NCI-H345 treated with DMSO at 0.1 percent for 48 hours (cell line): ENCODE measurements around the gene ALKBH7.
A peak's percentile ranks its signal among the peaks of the same experiment; 100 is the strongest.

Experiments used
- DNase-seq: peaks from one replicate; lab custom pipeline; 2025; ENCODE audit not compliant: unreplicated experiment; lab: John Stamatoyannopoulos, UW

Gene ALKBH7

DNA sequence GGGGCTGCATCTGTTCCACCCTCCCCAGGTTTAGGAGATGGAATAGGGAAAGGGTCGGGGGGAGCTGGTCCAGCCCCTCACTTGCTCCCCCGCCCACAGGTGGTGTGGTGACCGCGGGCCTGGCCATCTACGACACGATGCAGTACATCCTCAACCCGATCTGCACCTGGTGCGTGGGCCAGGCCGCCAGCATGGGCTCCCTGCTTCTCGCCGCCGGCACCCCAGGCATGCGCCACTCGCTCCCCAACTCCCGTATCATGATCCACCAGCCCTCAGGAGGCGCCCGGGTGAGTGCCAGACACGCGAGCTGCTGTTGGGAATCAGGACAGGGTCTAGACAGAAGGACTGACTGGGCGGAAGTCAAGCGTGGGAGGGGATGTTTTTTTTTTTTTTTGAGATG lies 8.2 kb upstream of the ALKBH7 start:
- DNase-seq: no peak

DNA sequence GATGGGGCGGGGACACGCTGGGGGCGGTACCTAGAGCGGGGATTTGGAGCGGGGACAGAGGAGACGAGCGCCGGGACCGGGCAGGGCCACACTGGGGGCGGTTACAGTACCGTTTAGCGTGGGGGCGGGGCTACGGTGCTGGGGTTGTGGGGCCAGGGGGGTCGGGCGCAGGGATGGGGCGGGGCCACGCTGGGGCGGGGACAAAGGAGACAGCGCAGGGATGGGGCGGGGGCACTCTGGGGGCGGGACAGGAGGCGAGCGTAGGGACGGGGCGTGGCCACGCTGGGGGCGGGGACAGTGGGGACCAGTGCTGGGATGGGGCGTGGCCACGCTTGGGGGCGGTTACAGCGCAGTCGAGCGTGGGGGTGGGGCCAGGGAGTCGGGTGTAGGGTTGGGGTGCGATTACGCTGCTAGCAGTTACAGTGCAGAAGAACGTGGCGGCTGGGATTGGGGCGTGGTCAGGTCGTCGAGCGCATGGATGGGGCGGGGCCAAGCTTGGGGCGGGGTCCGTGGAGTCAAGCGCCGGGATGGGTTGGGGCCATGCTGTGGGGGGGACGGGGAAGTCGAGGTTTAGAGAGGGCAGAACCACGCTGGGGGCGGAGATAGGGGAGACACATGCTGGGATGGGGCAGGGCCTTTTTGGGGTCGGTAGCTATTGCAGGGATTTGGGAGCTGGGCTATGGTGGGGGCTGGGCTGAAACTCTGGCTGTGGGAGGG lies 660 bp downstream of the ALKBH7 start:
- DNase-seq: peak; percentile 88

DNA sequence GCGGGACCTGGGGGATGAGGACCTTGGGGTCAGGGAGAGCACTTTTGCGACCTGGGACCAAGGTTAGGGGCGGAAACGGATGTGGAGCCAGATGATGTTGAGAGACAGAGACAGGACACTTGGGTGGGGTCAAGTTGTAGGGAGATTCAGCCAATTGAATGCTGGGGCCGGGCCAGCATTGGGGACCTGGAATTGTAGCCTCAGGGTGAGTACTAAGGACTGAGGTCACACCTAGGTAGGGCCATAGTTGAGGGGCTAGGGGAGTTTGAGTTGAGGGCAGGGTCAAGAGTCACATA lies 1.2 kb downstream of the ALKBH7 start:
- DNase-seq: no peak

DNA sequence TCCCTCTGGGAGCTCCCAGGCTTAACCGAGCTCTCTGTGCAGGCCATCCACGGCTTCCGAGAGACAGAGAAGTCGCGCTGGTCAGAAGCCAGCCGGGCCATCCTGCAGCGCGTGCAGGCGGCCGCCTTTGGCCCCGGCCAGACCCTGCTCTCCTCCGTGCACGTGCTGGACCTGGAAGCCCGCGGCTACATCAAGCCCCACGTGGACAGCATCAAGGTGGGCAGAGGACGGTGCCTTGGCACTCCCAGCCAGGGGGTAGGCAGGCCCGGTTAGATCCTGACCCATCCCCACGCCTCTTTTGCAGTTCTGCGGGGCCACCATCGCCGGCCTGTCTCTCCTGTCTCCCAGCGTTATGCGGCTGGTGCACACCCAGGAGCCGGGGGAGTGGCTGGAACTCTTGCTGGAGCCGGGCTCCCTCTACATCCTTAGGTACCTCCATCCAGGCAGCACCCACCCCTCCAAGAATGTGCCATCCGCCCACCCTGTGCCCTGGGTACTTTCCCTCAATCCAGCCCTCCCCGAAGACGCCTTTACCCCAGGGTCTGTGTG lies 1.6 kb downstream of the ALKBH7 start:
- DNase-seq: no peak

DNA sequence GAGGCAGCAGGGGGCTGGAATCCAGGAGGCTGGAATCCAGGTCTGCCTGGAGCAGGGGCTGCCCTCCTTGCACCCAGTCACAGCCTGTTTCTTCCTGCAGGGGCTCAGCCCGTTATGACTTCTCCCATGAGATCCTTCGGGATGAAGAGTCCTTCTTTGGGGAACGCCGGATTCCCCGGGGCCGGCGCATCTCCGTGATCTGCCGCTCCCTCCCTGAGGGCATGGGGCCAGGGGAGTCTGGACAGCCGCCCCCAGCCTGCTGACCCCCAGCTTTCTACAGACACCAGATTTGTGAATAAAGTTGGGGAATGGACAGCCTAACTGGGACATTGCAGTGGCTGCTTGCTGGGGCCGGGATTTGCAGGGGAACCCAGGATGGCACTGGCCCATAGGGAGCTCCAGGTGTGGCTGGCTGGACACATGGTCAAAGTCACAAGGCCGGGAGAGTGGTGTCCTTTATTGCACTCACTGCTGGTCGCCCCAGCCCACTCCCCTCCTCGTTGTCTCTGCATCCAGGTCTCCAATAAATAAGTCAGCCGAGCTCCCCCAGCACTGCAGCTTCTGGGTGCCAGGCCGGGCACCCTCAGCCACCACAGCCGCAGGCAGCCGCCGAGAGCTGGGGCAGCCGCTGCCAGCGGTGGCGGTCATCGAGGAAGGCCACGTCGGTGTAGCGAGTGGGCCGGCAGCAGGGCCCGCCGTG lies 2.3 kb downstream of the ALKBH7 start:
- no peak for DNase-seq

DNA sequence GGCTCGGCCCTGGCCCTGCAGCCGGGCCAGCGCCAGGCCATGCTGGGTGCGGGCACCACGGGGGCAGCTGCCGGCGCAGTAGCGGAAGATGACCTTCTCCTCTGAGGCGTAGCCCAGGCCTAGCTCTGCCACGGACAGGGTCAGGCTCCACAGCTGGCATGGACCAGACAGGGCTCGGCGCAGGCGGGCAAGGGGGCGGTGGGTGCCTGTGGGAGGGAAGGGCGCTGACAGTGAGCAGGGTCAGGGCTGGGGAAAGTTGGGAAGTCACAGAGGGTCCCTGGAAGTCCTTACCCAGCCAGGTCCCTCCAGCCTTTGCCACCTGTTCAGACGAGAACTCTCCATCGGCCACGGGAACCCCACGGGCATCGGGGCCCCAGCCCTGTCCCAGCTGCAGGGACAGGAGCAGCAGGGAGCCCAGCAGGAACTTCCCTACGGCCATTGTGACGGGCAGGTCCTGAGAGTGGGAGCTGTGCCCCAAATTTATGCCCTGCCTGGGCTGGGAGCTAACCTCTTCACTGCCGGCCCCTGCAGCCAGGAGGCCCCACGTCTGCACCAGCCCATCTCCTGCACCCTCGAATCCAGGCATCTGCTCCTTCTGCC lies 2.9 kb downstream of the ALKBH7 start, which contains the start of gene PSPN:
Gene PSPN, minus strand, starts transcription at position 523 of the 600 bp plus-strand sequence. Its CDS starts 84 bp downstream, at position 439.
- no peak for DNase-seq

DNA sequence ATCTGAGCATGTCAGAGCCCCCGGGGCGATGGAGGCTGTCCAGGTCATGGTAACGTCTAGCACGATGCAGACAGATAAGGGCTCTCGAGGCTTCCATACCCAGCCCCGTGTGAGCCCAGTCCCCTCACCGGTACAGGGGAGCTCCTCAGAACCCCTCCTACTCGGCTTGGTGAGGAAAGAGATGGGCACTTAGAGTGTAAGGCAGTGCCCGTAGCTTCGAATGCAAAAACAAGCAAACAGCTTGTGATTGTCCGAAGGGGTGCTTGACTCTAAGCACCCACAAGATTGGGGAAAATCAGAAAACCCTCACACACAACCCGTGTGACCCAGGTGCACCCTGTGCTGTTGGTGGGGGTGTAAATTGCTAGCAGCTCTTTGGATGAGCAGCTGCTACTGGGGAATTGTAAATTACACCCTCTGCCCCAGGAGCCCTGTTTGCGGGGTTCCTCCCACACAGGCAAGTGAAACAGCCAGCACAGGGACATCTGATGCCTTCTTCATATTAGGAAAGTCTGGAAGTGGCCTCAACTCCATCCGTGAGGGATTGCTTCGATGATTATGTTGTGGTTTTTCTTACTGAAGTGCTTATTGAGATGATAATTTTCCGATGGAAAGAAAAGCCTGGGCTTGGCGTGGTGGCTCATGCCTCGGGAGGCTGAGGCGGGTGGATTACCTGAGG lies 4.1 kb downstream of the ALKBH7 start:
- no peak for DNase-seq

DNA sequence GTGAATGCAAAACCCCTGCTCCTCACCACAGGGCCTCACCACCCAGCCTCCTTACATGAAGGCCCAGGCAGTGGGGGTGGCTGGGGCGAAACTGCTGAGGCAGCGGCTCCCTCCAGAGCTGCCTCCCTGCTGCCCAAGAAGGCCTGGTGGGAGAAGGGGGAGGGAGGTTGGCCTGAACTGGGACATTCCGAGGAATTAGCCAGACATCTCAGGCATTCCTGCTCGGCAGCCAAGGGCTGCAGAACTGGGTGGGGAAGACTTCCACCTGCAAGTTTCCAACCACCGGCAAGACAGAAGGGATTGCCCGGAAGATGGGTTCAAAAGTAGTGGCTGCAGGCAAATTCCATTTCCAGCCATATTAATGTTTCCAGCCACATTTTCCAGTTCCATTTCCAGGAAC lies 5.4 kb downstream of the ALKBH7 start:
- DNase-seq: no peak

DNA sequence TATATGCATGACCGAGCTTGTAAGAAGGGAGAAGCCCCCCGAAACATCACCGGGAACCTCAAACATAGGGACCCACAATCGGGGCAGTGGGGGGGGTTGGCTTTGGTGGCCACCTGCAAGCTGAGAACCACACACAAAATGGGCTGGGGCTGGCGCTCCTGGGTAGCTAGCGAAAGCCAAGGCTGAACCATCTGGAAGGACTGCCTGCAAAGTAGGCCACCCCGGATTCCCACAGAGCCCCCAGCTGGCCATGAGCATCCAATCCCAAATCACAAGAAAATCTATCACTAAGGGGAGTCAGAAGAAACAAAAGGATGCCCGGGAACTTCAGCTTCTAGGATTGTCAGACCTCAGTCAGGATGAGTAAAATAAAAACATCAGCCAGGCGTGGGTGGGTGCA lies 5.9 kb downstream of the ALKBH7 start:
- no peak for DNase-seq

DNA sequence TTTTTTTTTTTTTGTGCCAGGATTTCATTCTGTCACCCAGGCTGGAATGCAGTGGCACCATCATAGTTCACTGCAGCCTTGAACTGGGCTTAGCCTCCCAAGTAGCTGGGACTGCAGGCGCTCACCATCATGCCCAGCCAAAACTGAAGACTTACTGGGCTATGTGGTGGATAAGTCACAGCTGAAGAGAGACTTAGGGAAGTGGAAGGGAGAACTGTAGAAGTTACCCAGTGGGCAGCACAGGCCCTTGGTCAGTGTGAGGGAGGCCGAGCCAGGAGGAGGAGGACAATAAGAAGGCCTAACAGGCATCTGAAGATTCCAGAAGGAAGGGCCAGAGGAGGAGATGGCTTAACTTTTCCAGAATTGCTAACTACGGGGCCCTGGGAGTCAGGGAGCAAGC lies 7.2 kb downstream of the ALKBH7 start:
- no peak for DNase-seq

DNA sequence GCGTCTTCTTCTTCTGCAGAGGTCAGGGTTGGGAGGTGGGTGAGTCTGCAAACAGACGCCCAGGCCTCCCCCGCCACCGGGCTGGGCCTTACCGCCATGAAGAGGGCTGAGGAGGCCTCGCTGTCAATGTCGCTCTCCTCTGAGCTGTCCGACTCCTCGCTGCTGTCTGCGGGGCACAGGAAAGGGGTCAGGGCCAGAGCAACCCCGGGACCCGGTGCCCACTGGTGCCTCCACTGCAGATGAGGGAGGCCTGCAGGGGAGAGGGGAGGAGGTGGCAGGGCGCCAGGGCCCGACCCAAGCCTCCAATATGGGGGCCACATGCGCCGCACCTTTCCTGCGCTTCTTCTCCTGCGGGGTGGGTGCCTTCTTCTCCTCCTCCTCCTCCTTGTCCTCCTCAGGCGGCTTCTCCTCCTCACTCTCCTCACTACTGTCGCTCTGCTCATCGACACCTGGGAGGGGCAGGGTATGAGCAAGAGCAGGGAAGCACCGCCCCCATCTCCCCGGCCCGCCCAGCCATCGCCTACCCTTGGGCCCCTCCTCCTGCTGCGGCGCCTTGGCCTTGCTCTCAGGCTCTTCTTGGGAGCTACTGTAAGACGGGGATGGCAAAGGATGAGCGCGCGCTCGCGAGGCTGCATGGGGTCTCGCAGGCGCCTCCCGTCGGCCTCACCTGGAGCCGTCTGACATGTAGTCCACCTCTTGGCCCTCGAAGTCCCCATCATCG lies 8.6 kb downstream of the ALKBH7 start:
- DNase-seq: no peak

DNA sequence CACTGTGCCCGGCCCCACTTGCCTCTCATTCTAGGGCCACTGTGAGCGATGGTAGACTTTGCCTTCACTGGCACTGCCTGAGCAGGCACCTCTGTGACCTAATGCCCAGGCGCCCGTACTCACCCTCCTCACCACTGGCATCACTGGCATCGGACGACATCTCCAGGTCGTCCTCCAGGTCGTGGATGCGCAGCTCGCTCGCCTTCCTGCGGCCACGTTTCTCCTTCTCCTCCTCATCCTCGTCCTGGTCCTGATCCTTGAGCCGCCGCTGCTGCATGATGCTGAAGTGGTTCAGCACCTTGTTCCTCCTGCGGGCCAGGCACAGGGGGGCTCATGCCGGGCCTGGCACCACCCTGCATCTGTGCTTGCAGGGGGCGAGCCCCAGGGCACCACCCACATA lies 10.6 kb downstream of the ALKBH7 start:
- no peak for DNase-seq

DNA sequence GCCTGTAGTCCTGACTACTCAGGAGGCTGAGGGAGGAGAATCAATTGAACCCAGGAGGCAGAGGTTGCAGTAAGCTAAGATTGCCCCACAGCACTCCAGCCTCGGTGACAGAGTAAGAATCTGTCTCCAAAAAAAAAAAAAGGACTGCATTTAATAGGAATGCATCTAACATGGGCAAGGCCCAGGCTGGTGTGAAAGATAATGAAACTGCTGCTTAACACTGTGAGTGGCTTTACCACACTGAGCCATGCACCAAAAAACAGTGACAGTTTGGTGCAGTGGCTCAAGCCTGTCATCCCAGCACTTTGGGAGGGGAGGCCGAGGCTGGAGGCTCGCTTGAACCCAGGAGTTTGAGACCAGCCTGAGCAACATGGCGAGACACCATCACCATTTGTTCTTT lies 11.8 kb downstream of the ALKBH7 start:
- DNase-seq: no peak

DNA sequence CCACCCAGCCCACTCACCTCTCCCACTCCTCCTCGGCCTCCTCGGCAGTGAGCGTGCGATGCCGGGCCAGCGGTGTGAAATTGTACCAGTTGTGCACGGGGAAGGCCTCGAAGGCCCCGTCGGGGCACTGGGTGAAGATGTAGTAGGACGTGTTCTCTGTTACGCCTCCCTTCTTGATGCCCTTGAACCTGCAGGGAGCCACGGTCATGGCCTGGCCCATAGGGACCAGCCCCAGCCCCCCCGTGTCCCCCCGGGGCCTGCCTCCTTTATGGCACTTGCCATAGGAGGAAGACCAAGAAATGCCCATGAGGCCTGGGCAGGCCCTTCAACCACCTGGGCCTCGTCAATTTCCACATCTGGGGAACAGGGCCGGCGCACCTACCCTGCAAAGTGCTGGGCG lies 14.8 kb downstream of the ALKBH7 start:
- DNase-seq: no peak

DNA sequence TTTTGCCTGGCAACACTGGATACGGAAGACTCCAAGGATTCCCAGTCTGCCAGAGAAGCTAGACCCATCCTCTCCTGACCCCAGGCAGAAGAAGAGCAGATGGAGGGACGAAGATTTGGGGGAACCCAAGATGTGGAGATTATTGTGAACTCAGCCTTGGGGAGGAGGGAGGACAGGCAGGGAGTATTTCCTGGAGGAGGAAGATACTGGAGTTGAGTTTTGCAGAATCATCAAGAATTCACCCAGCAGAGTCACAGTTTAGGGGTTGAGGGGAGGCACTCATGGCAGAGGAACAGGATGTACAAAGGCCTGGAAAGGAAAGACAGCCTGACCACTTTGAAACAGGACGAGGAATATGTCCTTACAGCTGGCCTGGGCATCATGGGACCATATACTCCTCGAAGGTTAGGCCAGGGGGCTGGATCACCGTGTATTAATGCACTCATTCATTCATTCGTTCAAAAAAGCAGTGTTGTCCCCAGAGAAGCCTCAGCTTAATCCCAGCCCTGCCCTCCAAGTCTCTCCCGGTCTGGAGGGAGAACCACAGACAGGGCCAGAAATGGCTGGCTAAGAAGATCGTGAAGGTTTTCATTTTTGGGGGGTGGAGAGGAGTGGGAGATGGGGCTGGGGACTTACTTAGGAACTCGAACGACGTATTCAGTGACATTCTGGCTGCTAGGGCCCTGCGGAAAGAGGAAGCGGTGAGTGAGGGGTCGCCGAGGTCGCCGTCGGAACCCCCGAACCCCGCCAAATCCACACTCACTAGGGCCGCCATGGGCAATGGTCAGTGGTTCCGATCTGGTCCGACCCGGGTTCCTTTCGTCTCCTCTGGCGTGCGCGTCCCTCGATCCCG lies 19.9 kb downstream of the ALKBH7 start:
- no peak for DNase-seq

DNA sequence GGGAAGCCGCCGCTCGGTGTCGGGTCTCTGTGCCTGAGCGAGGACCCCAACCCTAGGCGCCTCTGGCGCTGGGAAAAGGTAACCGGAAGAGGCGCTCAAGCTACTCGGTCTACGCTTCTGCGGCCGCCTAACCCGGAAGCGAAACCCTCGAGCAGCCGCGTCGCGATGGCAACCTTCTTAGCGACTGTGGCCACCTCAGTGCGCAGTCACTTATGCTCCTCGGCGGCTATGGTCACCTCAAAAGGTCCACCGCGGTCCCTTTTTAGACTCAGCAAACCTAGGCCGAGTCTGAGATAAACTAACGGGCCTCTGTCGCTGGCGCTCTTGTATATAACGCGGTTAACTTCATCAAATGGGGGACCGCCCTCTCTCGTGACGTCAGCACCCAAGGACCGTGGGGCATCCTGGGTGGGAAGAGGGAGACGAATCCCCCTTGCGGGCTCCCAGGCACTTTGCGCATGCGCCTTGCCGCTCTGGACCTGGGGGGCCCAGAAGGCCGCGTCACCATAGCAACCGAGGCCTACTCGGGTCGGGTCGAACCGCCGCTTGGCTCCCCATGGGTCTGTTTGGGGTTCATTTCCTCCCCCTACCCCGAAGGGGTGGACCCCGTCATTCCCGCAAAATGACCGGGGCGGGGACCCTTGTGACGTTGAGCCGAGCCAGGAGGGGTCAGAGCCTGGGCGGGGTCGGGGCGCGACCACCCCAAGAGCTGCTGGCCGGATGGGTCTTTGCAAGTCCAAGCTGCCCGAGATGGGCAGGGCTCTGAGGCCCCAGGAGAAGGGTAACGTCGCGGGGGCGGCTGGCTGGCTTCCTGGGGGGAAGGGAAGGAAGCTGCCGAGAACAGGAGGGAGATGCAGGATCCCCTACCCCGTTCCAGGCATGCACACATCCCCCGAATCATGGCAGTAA lies 20.7 kb downstream of the ALKBH7 start, which contains the start of gene GTF2F1:
Gene GTF2F1, minus strand, starts transcription at position 91 of the 909 bp plus-strand sequence. CDS start 169 bp downstream, outside the sequence.
- peak; percentile 97 for DNase-seq

DNA sequence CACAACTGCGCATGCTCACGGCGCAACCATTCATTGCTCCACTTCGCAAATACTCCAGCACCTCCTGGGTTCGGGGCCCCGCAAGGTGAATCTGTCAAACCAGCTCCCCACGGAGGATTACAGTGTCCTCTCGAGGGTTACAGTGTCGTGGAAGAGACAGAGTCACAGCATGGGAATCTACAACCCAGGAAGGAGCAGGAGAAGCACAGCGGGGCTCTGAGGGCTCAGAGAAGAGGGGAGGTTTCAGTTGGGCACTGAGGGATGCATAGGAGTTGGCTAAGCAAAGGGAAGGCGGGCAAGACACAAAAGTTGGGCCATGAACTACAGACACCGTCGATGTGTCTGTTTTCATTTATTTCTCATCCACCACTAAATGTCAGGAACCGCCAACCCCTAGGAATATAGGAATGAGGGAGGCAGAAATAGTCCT lies 21.4 kb downstream of the ALKBH7 start:
- DNase-seq: no peak

DNA sequence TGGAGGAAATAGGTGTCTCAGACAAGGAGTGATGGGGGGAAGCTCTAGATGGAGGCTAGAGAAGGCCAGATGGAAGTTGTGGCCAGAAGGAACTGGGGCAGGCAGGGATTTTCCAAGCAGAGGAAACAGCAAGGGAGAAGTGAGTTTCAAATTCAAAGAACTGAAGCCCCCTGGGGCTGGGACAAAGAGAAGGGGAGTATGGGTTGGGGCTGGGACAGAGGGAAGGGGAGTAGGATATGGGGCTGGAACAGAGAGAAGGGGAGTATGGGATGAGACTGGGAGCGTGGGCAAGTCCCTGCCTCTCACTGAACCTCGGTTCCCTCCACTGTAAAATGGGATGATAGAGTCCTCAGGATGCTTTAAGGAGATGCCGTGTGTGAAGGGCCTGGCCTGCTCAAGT lies 22.2 kb downstream of the ALKBH7 start:
- no peak for DNase-seq

DNA sequence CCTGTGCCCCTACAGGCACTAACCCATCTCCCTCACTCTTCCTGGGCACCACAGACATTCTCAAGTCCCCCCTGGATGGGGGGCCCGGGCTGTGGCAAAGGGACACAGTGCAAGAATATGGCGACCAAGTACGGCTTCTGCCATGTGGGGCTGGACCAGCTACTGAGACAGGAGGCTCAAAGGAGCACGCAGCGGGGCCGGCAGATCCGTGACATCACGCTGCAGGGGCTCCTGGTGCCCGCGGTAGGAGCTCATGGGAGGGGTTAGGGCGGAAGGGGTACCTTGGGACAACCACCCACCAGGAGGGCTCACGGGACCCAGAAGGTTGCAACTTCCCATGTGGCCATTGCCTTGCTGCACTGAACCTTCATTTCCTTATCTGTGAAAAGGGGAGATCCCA lies 23.7 kb downstream of the ALKBH7 start:
- no peak for DNase-seq
